ENCODE data around the gene SLC35B4.

The SLC35B4 gene

DNA sequence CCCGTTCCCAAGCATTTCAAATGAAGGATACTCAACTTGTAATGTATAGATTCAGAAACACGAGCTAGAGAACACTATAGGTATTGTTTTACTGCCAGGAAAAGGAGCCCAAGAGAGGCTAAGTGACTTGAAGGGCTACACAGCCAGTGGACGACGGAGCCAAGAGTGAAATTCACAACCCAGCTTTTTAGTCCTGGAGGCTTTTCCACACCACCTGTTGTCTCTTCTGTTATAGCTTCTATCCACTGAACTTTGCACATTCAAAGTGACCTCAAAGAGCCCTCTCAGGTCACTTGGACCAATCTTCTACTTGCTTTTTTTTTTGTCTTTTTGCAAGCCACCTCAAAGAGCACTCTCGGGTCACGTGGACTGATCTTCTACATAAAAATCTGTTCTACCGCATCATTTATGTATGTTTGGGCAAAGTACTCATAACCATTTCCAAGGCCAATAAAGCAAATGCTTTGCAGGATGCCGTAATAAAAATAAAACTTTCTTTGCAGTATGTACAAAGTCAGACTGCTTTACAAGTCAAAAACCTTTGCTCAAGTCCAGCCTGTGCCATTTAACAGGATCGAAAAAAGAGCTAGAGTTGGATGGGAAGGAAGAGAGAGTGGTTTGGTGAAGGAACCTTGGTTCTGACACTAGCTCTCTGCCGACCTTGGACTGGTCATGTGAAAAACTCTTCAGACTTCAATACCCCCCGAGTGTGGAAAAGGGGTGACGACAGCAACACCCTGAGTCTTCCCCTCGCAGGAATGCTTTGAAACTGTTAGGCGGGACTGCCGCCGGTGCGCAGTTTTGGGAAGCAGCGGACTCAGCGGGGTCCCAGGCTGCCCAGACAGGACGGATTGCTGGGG is 821 bp downstream of the SLC35B4 start:
- in situ Hi-C loops (cut with HindIII; ENCODE audit: low sequenced_read_pairs) = no loop called here
- TF ChIP-seq, protein P1, sequence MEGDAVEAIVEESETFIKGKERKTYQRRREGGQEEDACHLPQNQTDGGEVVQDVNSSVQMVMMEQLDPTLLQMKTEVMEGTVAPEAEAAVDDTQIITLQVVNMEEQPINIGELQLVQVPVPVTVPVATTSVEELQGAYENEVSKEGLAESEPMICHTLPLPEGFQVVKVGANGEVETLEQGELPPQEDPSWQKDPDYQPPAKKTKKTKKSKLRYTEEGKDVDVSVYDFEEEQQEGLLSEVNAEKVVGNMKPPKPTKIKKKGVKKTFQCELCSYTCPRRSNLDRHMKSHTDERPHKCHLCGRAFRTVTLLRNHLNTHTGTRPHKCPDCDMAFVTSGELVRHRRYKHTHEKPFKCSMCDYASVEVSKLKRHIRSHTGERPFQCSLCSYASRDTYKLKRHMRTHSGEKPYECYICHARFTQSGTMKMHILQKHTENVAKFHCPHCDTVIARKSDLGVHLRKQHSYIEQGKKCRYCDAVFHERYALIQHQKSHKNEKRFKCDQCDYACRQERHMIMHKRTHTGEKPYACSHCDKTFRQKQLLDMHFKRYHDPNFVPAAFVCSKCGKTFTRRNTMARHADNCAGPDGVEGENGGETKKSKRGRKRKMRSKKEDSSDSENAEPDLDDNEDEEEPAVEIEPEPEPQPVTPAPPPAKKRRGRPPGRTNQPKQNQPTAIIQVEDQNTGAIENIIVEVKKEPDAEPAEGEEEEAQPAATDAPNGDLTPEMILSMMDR (IDR thresholded peaks at IDR 0.05; ENCODE audit: low read depth, low read length) = no peak

DNA sequence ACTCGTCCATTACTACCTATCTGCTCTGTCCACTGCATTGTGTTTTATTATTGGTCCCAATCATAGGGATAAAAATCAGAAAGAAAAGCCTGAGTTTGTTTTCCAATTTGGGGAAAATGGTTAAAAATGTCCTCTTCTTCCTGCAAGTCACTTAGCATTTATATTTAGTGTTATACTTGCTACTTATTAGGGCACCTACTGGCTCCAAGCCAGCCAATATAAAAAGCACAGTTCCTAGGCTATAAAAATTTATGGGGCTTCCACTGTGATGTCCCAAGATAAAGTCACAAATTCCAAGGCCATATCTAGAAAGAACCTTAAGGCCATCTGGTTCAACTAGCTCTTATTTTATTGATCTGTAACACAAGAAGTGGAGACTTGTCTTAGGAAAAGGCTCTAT is 3.2 kb downstream of the SLC35B4 start:
- no peak overlapping the region for H3K4me3 ChIP-seq (ENCODE audit: low read depth, low read length)
- no peak for DNase-seq (ENCODE audit: low read depth, low spot score)
- in situ Hi-C loops (cut with HindIII; ENCODE audit: low sequenced_read_pairs) = no loop called here
- TF ChIP-seq, protein P1 (IDR thresholded peaks at IDR 0.05; ENCODE audit: low read depth, low read length) = no peak

More for the DNA sequence above, 821 bp downstream of the SLC35B4 start:
- peak overlapping the region; percentile 77 for H3K4me3 ChIP-seq (ENCODE audit: low read depth, low read length)
- DNase-seq (ENCODE audit: low read depth, low spot score) = peak; percentile 34

DNA sequence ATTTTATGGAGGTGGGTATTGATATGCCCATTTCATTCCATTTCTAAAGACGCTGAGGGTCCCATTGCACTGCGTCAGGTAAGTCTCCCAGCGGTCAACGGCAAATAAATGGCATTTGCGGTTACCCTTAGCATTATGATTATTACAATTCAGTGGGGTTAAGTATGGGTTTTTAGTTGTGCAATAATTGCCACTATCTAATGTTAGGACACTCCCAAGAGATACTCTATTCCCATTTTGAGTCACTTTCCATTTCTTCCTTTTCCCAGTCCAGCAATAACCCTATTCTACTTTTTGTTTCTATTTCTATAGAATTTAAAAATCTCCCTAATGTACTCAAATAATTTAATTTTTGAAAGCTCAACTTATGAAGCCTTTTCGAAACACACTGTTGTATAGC is 4.0 kb downstream of the SLC35B4 start:
- in situ Hi-C loops (cut with HindIII; ENCODE audit: low sequenced_read_pairs) = no loop called here
- TF ChIP-seq, protein P1 (IDR thresholded peaks at IDR 0.05; ENCODE audit: low read depth, low read length) = no peak
- H3K4me3 ChIP-seq (ENCODE audit: low read depth, low read length) = no peak overlapping the region
- no peak for DNase-seq (ENCODE audit: low read depth, low spot score)

DNA sequence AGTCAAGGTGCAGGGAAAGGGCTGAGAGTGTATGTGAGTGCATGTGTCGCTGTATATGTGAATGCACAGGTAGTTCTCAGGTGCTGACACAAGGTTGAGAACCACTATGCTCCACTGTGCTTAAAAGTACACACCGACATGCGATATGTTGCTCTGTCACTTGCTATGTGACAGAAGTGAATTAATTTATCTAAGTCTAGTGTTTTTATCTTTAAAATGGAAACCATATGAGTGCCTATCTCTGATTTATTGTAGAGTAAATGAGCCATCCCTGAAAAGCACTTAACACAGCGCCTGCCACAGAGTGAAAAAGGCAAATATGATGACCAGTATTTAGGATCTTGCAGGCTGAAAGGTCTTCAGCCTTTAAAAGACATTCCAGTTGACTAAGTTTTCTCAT is 4.9 kb downstream of the SLC35B4 start:
- in situ Hi-C loops (cut with HindIII; ENCODE audit: low sequenced_read_pairs) = no loop called here
- TF ChIP-seq, protein P1 (IDR thresholded peaks at IDR 0.05; ENCODE audit: low read depth, low read length) = no peak

DNA sequence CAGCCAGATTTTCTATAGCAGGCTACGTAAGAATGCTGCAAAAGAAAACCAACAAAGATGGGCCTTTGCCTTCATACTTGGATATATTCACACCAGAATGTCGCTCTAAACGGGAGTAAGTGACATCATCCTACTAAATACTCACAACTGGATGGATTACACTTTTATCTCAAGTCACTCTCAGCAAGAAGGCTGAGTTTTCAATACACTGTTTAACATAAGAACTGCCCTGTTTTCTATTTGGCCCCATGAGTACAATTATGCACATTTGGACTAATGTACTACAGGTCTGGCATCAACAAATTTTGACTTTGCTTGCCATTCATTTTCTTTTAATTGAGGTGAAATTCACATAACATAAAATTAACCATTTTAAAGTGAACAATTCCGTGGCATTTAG is 8.2 kb downstream of the SLC35B4 start:
- no peak for DNase-seq (ENCODE audit: low read depth, low spot score)
- no peak overlapping the region for H3K4me3 ChIP-seq (ENCODE audit: low read depth, low read length)
- TF ChIP-seq, protein P1 (IDR thresholded peaks at IDR 0.05; ENCODE audit: low read depth, low read length) = no peak
- in situ Hi-C loops (cut with HindIII; ENCODE audit: low sequenced_read_pairs) = no loop called here

More for the DNA sequence above, 4.9 kb downstream of the SLC35B4 start:
- H3K4me3 ChIP-seq (ENCODE audit: low read depth, low read length) = no peak overlapping the region
- no peak for DNase-seq (ENCODE audit: low read depth, low spot score)

DNA sequence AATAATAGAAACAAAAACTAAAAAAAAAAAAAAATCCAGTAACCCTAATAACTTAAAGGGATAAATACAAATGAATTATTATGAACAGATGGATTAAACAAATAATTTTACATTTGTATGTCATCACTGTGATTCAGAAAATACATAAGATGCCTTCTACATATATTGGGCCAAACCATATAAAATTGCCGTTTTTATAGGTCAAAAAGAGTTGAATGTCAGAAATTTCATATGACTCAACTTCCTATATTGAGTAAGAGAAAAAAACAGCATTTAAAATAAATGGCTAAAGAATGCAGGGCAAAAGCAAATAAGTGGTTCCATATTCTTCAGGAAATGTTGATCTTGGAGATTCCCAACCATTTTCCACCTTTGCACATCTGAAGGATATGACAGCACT is 9.4 kb downstream of the SLC35B4 start:
- in situ Hi-C loops (cut with HindIII; ENCODE audit: low sequenced_read_pairs) = no loop called here
- DNase-seq (ENCODE audit: low read depth, low spot score) = peak; percentile 44
- TF ChIP-seq, protein P1 (IDR thresholded peaks at IDR 0.05; ENCODE audit: low read depth, low read length) = no peak
- H3K4me3 ChIP-seq (ENCODE audit: low read depth, low read length) = no peak overlapping the region

Measured in astrocyte of the spinal cord (primary cell).